ENCODE data around the gene RBL2. TPM values are rescaled to one million over a fixed set of nuclear protein-coding genes. Genes with fewer than 3 reads are reported as not detected.

The RBL2 gene
- total RNA-seq, 4 donors from 2014 or later = 31.8 to 88.1 (median 45.3) TPM

GRCh38 chr16:53503270-53503923 is 69.1 kb downstream of the RBL2 start:
- WGBS, 2 donors = 0% methylated on average over 7 of the region's 46 CpGs; no CpG with 5 or more reads in 1 of the 2 donors
- Histone ChIP-seq H3K4me3 (peak overlapping the region; percentile 63 to 98 (median 86)), H3K27me3 (no peaks in the 10 kb centered on the region), H3K27ac (peak overlapping the region; percentile 92 to 99 (median 98)), H3K9me3 (no peaks in the 10 kb centered on the region), H3K4me1 (peaks cover 20 to 45% (median 20%) of the 10 kb centered on the region in 3 donors), H3K36me3 (peaks cover 0 to 16% (median 0%) of the 10 kb centered on the region in 3 donors)
- intact Hi-C loops (cut with DNase I) = loop anchor here (10.0 kb wide), 2 partner anchors 69 to 439 kb away; partner anchors contain the start of gene RBL2
- peak; percentile 100 for DNase-seq
- TF ChIP-seq CTCF (IDR thresholded peaks at IDR 0.05) (peak in 2 of 6 experiments; percentile 7 to 15), POLR2A (IDR thresholded peaks at IDR 0.05) (peak in 3 of 4 donors; percentile 84 to 96 (median 86))

- TF ChIP-seq CTCF (IDR thresholded peaks at IDR 0.05) (no peak), POLR2A (IDR thresholded peaks at IDR 0.05) (no peak)
- Histone ChIP-seq H3K4me3 (peak overlapping the region; percentile 34 to 98 (median 84)), H3K27ac (peak overlapping the region; percentile 82 to 99 (median 98)), H3K4me1 (peaks cover 20 to 45% (median 20%) of the 10 kb centered on the region in 3 donors), H3K9me3 (no peaks in the 10 kb centered on the region), H3K36me3 (peaks cover 0 to 9% (median 0%) of the 10 kb centered on the region in 3 donors), H3K27me3 (no peaks in the 10 kb centered on the region)
- intact Hi-C loops (cut with DNase I) = loop anchor here (10.0 kb wide), 2 partner anchors 69 to 439 kb away; partner anchors contain the start of gene RBL2
- DNase-seq = no peak
- WGBS, 2 donors = 1 to 4% methylated on average over 11 to 15 of the region's 15 CpGs
These were observed 69.9 kb downstream of the RBL2 start for GRCh38 chr16:53503991-53504663.

- TF ChIP-seq POLR2A (IDR thresholded peaks at IDR 0.05) (no peak), CTCF (IDR thresholded peaks at IDR 0.05) (no peak)
- H3K36me3 ChIP-seq = peaks cover 0 to 3% (median 0%) of the 10 kb centered on the region in 3 donors
- H3K9me3 ChIP-seq = no peaks in the 10 kb centered on the region
- H3K4me1 ChIP-seq = peaks cover 20 to 45% (median 20%) of the 10 kb centered on the region in 3 donors
- H3K4me3 ChIP-seq = peak overlapping the region in 2 of 4 donors; percentile 98
- H3K27me3 ChIP-seq = no peaks in the 10 kb centered on the region
- intact Hi-C loops (cut with DNase I) = loop anchor here (10.0 kb wide), 2 partner anchors 70 to 440 kb away; partner anchors contain the start of gene RBL2
- 46 to 92% methylated on average over 5 to 6 of the region's 7 CpGs for WGBS, 2 donors
- H3K27ac ChIP-seq = peak overlapping the region; percentile 82 to 99 (median 98)
- no peak for DNase-seq
These were observed 70.4 kb downstream of the RBL2 start for GRCh38 chr16:53504665-53505064.

- TF ChIP-seq POLR2A (IDR thresholded peaks at IDR 0.05) = no peak
- no peak for TF ChIP-seq CTCF (IDR thresholded peaks at IDR 0.05)
- Histone ChIP-seq H3K36me3 (no peaks in the 10 kb centered on the region), H3K4me3 (no peak overlapping the region), H3K27me3 (no peaks in the 10 kb centered on the region), H3K27ac (no peak overlapping the region), H3K9me3 (no peaks in the 10 kb centered on the region), H3K4me1 (peaks cover 14 to 47% (median 17%) of the 10 kb centered on the region in 3 donors)
- WGBS, 2 donors = 77 to 84% methylated on average over 3 of the region's 3 CpGs
- intact Hi-C loops (cut with DNase I) = loop anchor here (10.0 kb wide), 2 partner anchors 71 to 441 kb away; partner anchors contain the start of gene RBL2
- DNase-seq = no peak
These were observed 72.0 kb downstream of the RBL2 start for GRCh38 chr16:53506254-53506653.
